RWPE2 (cell line): Measurements from ENCODE around the gene ENAH.
"Not testable (repeated sequence)": the region's sequence is repeated elsewhere in the genome, so short reads cannot be mapped to it uniquely, and the experiment has no call there.

ENCODE experiments used
- ATAC-seq: fragments of 200-7000 bp; cut with Tn5 transposase; 3 replicates; pipeline ENCODE4 v1.9.1; 2021; ENCODE audit warnings: low read depth
- DNase-seq: peaks from one replicate; pipeline ENCODE4 v3.0.0-alpha.2; 2020; ENCODE audit warnings: low spot score
- H3K27ac ChIP-seq: fragments of 450-650 bp; 2 replicates; pipeline ENCODE4 v1.5.1; 2017; ENCODE audit warnings: mild to moderate bottlenecking; ENCODE audit not compliant: poor library complexity, severe bottlenecking
- H3K27me3 ChIP-seq: fragments of 250-450 bp; sonication (Bioruptor Pico); 2 replicates; pipeline ENCODE4 v1.5.1; 2021; ENCODE audit warnings: mild to moderate bottlenecking, moderate library complexity; ENCODE audit not compliant: insufficient read depth, poor library complexity, severe bottlenecking
- H3K36me3 ChIP-seq: fragments of 250-450 bp; sonication (Bioruptor Pico); 2 replicates; pipeline ENCODE4 v1.5.1; 2020; ENCODE audit warnings: low read depth, mild to moderate bottlenecking, moderate library complexity
- H3K4me1 ChIP-seq: fragments of 250-450 bp; sonication (Bioruptor Pico); 2 replicates; pipeline ENCODE4 v1.5.1; 2021; ENCODE audit warnings: mild to moderate bottlenecking, moderate library complexity; ENCODE audit not compliant: insufficient read depth, poor library complexity, severe bottlenecking
- H3K4me3 ChIP-seq: fragments of 250-450 bp; sonication (Bioruptor Pico); 2 replicates; pipeline ENCODE4 v1.5.1; 2021; ENCODE audit warnings: mild to moderate bottlenecking, moderate library complexity; ENCODE audit not compliant: severe bottlenecking
- H3K9me3 ChIP-seq: fragments of 250-450 bp; sonication (Bioruptor Pico); 2 replicates; pipeline ENCODE4 v1.5.1; 2021; ENCODE audit warnings: mild to moderate bottlenecking, moderate library complexity; ENCODE audit not compliant: severe bottlenecking
- CTCF ChIP-seq: fragments of 450-650 bp; IDR thresholded peaks from one replicate; pipeline ENCODE4 v1.5.1; 2017; ENCODE audit warnings: mild to moderate bottlenecking, moderate library complexity; ENCODE audit not compliant: poor library complexity, severe bottlenecking

ENAH gene

GRCh38 chr1:225637651-225638199 is 15.2 kb downstream of the ENAH start:
- no peaks in the 10 kb centered on the region for H3K27me3 ChIP-seq
- H3K9me3 ChIP-seq = no peaks in the 10 kb centered on the region
- H3K4me1 ChIP-seq = no peaks in the 10 kb centered on the region
- ATAC-seq (no peak), DNase-seq (no peak)
- TF ChIP-seq CTCF = no peak
- H3K4me3 ChIP-seq = no peak overlapping the region
- H3K27ac ChIP-seq = no peak overlapping the region
- H3K36me3 ChIP-seq = no peaks in the 10 kb centered on the region

GRCh38 chr1:225636992-225637391 is 15.9 kb downstream of the ENAH start:
- H3K27me3 ChIP-seq, H3K4me3 ChIP-seq, DNase-seq, H3K27ac ChIP-seq, H3K9me3 ChIP-seq, H3K36me3 ChIP-seq, ATAC-seq, H3K4me1 ChIP-seq: not testable (repeated sequence)

- Histone ChIP-seq H3K27me3 (no peaks in the 10 kb centered on the region), H3K9me3 (no peaks in the 10 kb centered on the region), H3K27ac (no peak overlapping the region), H3K4me3 (no peak overlapping the region), H3K4me1 (no peaks in the 10 kb centered on the region), H3K36me3 (no peaks in the 10 kb centered on the region)
- no peak for DNase-seq
- TF ChIP-seq CTCF = no peak
- ATAC-seq = no peak
Measured at GRCh38 chr1:225635649-225636048, 17.3 kb downstream of the ENAH start.

DNA sequence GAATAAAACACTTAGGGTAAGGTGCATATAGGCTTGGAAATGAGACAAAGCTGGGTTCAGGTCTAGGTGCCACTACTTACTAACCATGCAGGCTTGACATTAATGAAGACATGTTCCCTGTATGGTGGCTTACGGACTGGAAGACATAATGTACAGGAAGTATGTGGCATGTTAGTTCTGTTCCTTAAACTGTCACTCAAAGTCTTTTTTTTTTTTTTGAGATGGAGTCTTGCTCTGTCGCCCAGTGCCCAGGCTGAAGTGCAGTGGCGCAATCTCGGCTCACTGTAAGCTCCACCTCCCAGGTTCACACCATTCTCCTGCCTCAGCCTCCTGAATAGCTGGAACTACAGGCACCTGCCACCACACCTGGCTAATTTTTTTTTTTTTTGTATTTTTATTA is 20.1 kb downstream of the ENAH start:
- not testable (repeated sequence) for H3K9me3 ChIP-seq, H3K27me3 ChIP-seq, DNase-seq, H3K4me1 ChIP-seq, H3K36me3 ChIP-seq, H3K27ac ChIP-seq, ATAC-seq, H3K4me3 ChIP-seq

DNA sequence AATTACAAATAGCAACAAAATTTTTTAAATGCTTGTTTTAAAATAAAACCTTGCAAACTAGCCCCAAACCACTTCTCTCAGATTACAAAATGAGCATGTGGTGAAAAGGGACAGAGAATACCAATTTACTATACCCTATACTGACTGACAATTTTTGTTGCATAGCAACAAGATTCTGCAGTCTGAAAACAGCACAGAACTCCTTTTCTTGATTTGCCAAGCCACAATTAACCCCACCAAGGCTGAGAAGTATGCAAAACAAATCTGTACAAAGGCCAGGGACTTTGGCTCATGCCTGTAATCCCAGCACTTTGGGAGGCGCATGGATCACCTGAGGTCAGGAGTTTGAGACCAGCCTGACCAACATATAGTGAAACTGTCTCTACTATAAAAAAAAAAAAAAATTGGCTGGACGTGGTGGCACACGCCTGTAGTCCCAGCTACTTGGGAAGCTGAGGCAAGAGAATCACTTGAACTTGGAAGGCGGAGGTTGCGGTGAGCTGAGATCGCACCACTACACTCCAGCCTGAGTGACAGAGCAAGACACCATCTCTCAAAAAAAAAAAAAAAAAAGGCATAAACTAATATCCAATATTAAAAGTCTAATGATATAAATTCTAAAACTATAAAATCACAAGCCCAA is 21.8 kb downstream of the ENAH start:
- no peaks in the 10 kb centered on the region for H3K4me1 ChIP-seq
- DNase-seq (no peak), ATAC-seq (no peak)
- H3K27ac ChIP-seq = no peak overlapping the region
- no peaks in the 10 kb centered on the region for H3K36me3 ChIP-seq
- no peaks in the 10 kb centered on the region for H3K9me3 ChIP-seq
- H3K4me3 ChIP-seq = no peak overlapping the region
- no peak for TF ChIP-seq CTCF
- no peaks in the 10 kb centered on the region for H3K27me3 ChIP-seq

DNA sequence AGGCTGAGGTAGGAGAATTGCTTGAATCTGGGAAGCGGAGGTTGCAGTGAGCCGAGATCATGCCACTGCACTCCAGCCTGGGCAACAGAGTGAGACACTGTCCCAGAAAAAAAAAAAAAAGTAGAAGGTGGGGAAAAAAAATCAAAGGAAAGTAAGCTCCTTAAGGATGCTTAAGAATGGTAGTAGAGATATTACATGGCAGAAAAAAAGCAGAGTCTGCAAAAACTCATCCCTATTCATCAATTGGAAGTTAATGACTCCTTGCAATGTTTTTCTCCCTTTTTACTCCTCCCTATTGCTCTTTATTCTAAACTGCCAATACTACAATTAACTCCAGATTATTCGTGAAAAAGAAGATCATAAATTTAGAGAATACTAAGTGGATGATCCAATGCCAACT is 23.4 kb downstream of the ENAH start:
- Histone ChIP-seq H3K4me3 (no peak overlapping the region), H3K27me3 (no peaks in the 10 kb centered on the region), H3K9me3 (no peaks in the 10 kb centered on the region), H3K4me1 (no peaks in the 10 kb centered on the region), H3K27ac (no peak overlapping the region), H3K36me3 (no peaks in the 10 kb centered on the region)
- no peak for ATAC-seq
- DNase-seq = no peak
- TF ChIP-seq CTCF = no peak

DNA sequence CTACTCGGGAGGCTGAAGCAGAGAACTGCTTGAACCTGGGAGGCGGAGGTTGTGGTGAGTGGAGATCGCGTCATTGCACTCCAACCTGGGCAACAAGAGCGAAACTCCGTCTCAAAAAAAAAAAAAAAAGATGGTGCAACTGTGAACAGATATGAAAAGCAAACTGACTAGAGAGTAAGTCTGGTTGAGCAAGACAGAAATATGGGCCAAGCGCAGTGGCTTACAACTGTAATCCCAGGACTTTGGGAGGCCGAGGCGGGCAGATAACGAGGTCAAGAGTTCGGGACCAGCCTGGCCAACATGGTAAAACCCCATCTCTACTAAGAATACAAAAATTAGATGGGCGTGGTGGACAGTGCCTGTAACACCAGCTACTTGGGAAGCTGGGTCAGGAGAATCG is 24.1 kb downstream of the ENAH start:
- not testable (repeated sequence) for ATAC-seq

More for the DNA sequence above, 24.1 kb downstream of the ENAH start:
- H3K27ac ChIP-seq, DNase-seq, H3K9me3 ChIP-seq, H3K4me3 ChIP-seq, H3K27me3 ChIP-seq, H3K36me3 ChIP-seq, H3K4me1 ChIP-seq: not testable (repeated sequence)
